ENCODE measurements around the gene GRM2. TPM values are rescaled to one million over a fixed set of nuclear protein-coding genes. Genes with fewer than 3 reads are reported as not detected.

The GRM2 gene
- total RNA-seq, 1 donor, result 1.6 TPM

DNA sequence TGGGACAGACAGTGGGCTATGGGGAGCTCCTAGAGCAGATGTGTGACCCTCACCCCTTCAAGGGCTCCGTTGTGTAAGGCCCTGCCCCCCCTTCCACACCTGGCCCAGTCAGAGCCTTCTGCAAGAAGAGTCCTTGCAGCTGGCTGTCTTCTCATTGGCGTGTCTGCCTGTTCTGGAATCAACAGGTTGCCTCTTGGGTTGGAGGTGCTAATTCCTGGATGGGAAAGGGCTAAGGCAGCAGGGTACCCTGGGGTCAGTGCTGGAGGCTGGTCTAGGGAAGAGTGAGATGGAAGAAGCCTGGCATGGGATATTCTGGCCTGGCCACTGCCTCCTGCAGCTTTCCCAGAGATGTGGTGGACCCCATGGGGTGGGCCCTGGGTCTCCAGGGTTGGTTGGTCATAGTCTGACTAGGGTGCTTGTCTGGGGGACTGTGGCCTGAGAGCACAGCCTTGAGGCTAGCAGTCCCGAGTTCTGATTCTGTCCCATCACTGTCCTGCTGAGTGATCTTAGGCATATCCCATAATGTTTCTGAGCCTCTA is 30.7 kb upstream of the GRM2 start:
- Histone ChIP-seq H3K4me3 (ENCODE audit: low read length) (no peak overlapping the region), H3K4me1 (ENCODE audit: insufficient read depth, low read length) (peaks cover 78% of the 10 kb centered on the region), H3K27me3 (ENCODE audit: insufficient read depth, low read length) (no peaks in the 10 kb centered on the region), H3K9me3 (ENCODE audit: low read depth, low read length) (no peaks in the 10 kb centered on the region)

GRCh38 chr3:51677358-51677757 is 29.5 kb upstream of the GRM2 start:
- no peaks in the 10 kb centered on the region for H3K9me3 ChIP-seq (ENCODE audit: low read depth, low read length)
- H3K4me3 ChIP-seq (ENCODE audit: low read length), result no peak overlapping the region
- peaks cover 84% of the 10 kb centered on the region for H3K4me1 ChIP-seq (ENCODE audit: insufficient read depth, low read length)
- H3K27me3 ChIP-seq (ENCODE audit: insufficient read depth, low read length), result no peaks in the 10 kb centered on the region

DNA sequence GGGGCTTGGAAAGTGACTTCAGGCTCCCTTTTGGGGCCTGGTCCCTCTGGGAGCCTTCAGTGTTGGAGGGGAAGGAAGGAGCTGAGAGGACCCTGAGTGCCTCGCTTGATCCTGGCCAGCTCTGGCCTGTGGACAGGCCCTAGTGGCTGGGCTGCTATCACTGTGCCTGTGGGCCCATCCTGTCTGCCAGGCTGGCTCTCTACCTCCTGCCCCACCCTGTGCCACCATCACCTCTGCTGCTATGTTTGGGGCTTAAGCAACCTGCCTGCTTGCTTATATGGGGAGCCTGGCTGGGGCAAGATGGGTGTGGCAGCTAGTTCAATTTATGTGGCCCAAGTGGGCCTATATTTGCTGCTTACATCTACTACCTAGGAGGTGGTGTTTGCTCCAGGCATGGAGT is 28.7 kb upstream of the GRM2 start:
- Histone ChIP-seq H3K4me3 (ENCODE audit: low read length) (no peak overlapping the region), H3K4me1 (ENCODE audit: insufficient read depth, low read length) (peaks cover 84% of the 10 kb centered on the region), H3K27me3 (ENCODE audit: insufficient read depth, low read length) (no peaks in the 10 kb centered on the region), H3K9me3 (ENCODE audit: low read depth, low read length) (no peaks in the 10 kb centered on the region)

DNA sequence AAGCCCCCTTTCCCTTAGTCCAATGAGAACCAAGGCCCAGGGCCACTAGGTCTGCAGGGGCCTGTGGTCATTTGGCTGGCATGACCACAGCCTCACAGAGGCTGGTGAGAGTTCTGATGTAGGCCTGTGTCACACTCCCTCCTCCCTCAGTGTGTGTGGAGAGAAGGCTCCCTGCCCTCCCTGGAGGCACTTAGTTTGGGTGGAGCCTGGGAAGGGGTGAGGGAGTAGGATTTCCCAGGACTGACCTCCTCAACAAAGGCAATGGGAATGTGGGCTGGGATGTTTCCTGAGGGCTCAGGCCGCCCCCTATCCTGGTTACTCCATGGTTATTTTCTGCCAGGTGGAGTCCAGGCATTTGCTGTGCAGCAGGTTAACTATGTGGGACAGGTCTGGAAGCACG is 28.2 kb upstream of the GRM2 start:
- Histone ChIP-seq H3K9me3 (ENCODE audit: low read depth, low read length) (no peaks in the 10 kb centered on the region), H3K4me3 (ENCODE audit: low read length) (no peak overlapping the region), H3K4me1 (ENCODE audit: insufficient read depth, low read length) (peaks cover 84% of the 10 kb centered on the region), H3K27me3 (ENCODE audit: insufficient read depth, low read length) (no peaks in the 10 kb centered on the region)

DNA sequence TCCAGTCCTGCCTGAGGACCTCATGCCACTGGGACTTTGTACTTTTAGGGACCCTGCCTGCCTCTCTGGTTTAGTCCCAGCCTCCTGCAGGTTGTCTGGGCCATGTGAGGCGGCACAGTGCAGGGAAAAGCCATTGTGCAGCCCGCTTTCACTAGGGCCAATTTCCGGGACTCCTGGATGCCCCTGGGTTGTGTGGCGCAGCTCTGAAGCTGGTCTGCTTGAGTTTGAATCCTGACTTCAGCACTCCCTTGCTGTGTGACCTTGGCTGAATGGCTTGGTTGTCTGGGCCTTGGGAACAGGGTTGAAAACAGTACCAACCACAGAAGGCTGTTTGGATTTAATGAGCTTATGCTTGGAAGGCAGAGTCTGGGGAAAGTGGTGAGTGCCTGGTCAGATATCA is 27.6 kb upstream of the GRM2 start:
- H3K27me3 ChIP-seq (ENCODE audit: insufficient read depth, low read length), result no peaks in the 10 kb centered on the region
- H3K4me1 ChIP-seq (ENCODE audit: insufficient read depth, low read length), result peaks cover 84% of the 10 kb centered on the region
- H3K9me3 ChIP-seq (ENCODE audit: low read depth, low read length), result no peaks in the 10 kb centered on the region
- H3K4me3 ChIP-seq (ENCODE audit: low read length), result no peak overlapping the region

DNA sequence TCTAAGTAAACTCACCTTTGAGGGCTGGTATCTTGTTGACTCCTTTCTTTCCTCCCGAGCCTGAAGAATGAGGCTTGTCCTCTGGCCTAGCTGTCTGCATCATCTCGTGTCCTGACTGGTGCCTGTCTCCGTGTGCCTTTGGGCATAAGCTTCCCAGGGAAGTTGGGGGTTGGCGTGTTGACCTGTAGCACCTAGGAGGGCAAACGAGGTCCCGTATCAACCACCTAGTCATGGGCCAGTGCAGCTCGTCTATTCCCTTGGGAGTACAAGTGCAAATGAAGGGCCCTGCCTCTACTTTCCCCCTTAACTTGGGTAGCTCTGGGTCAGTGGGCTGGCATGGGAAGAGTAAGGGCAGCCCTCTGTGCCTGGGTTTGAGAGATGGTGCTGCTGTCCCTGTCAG is 27.1 kb upstream of the GRM2 start:
- Histone ChIP-seq H3K4me3 (ENCODE audit: low read length) (no peak overlapping the region), H3K9me3 (ENCODE audit: low read depth, low read length) (no peaks in the 10 kb centered on the region), H3K4me1 (ENCODE audit: insufficient read depth, low read length) (peaks cover 84% of the 10 kb centered on the region), H3K27me3 (ENCODE audit: insufficient read depth, low read length) (no peaks in the 10 kb centered on the region)

- no peaks in the 10 kb centered on the region for H3K9me3 ChIP-seq (ENCODE audit: low read depth, low read length)
- H3K27me3 ChIP-seq (ENCODE audit: insufficient read depth, low read length), result no peaks in the 10 kb centered on the region
- H3K4me3 ChIP-seq (ENCODE audit: low read length), result no peak overlapping the region
- H3K4me1 ChIP-seq (ENCODE audit: insufficient read depth, low read length), result peaks cover 84% of the 10 kb centered on the region
These were observed 26.7 kb upstream of the GRM2 start for GRCh38 chr3:51680196-51680595.

GRCh38 chr3:51680663-51681230 is 26.1 kb upstream of the GRM2 start:
- H3K4me1 ChIP-seq (ENCODE audit: insufficient read depth, low read length), result peaks cover 84% of the 10 kb centered on the region
- no peaks in the 10 kb centered on the region for H3K27me3 ChIP-seq (ENCODE audit: insufficient read depth, low read length)
- no peak overlapping the region for H3K4me3 ChIP-seq (ENCODE audit: low read length)
- H3K9me3 ChIP-seq (ENCODE audit: low read depth, low read length), result no peaks in the 10 kb centered on the region

DNA sequence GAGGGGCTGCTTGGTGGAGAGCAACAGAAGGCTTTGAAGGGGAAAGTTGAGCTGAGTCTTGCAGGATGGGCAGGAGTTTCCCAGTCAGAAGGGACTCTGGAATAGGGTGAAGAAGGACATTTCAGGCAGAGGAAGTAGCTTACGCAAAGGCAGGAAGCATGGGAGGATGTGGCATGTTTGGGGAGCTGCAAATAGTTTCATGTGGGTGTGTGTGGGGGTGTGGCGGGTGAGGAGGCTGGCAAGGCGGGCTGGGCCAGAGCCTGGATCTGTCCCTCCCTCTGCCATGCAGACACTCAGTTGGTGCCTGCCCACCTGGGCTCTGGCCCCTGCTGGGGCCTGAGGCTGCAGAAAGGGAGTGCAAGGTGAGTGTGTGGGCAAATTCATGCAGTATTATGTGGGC is 25.4 kb upstream of the GRM2 start:
- Histone ChIP-seq H3K4me1 (ENCODE audit: insufficient read depth, low read length) (peaks cover 85% of the 10 kb centered on the region), H3K4me3 (ENCODE audit: low read length) (no peak overlapping the region), H3K9me3 (ENCODE audit: low read depth, low read length) (no peaks in the 10 kb centered on the region), H3K27me3 (ENCODE audit: insufficient read depth, low read length) (no peaks in the 10 kb centered on the region)

DNA sequence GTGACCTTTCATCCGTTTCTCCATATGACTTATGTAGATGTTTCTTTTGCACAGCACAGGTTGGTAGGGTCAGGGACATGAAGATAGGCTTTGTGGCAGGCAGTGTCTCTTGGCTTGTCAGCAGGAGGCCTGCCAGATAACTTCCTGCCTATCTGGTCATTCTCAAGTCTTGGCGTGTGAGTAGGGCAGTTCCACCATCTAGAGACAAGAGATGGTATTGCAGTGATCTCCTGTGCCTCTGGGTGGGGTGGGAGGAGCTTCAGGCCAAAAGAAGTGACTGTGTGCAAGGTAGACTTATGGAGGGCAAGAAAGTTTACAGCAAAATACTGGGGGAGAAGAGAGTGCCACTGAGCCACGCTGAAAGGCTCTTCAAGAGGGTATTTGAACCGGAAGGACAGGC is 24.8 kb upstream of the GRM2 start:
- no peaks in the 10 kb centered on the region for H3K9me3 ChIP-seq (ENCODE audit: low read depth, low read length)
- no peaks in the 10 kb centered on the region for H3K27me3 ChIP-seq (ENCODE audit: insufficient read depth, low read length)
- H3K4me3 ChIP-seq (ENCODE audit: low read length), result no peak overlapping the region
- H3K4me1 ChIP-seq (ENCODE audit: insufficient read depth, low read length), result peaks cover 91% of the 10 kb centered on the region

GRCh38 chr3:51682526-51682925 is 24.3 kb upstream of the GRM2 start:
- H3K4me3 ChIP-seq (ENCODE audit: low read length), result no peak overlapping the region
- peaks cover 96% of the 10 kb centered on the region for H3K4me1 ChIP-seq (ENCODE audit: insufficient read depth, low read length)

GRCh38 chr3:51683566-51683965 is 23.3 kb upstream of the GRM2 start:
- H3K4me3 ChIP-seq (ENCODE audit: low read length), result no peak overlapping the region
- no peaks in the 10 kb centered on the region for H3K27me3 ChIP-seq (ENCODE audit: insufficient read depth, low read length)
- peaks cover 98% of the 10 kb centered on the region for H3K4me1 ChIP-seq (ENCODE audit: insufficient read depth, low read length)
- H3K9me3 ChIP-seq (ENCODE audit: low read depth, low read length), result no peaks in the 10 kb centered on the region

More at GRCh38 chr3:51682526-51682925, 24.3 kb upstream of the GRM2 start:
- H3K9me3 ChIP-seq (ENCODE audit: low read depth, low read length), result no peaks in the 10 kb centered on the region
- no peaks in the 10 kb centered on the region for H3K27me3 ChIP-seq (ENCODE audit: insufficient read depth, low read length)

DNA sequence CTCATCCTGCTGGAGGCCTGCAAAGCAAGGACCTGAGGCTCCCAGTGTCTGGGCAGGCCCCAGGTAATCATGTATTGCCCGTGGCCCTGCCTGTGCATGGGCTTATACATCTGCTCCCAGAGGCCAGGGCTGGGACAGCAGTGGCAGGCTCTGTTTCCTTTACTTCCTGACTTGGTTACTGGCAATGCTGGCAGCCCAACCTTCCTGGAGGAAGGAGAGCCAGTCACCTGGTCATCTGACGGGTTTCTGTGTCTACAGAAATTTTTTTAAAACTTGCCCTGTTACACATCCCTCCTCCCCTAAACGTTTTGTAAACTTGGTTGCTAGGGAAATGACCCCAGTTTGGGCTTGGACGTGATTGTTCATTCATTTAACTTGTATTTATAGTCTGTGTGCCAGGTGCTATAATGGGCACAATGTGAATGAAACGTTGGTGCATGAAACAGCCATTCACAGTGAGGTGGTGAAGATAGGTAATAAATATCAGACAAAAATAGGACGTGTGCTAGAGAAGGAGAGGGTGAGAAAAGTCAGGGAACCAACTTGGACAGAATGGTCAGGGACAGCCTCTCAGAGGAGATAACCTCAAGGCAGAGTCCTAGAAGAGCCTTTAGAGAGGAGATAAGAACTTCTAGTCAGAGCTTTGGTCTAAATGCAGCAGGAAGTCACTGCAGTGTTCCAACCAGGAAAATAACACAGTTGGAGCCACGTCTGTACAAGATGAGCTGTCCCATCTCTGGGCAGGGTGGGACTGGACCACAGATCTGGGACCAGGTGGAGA is 21.7 kb upstream of the GRM2 start:
- Histone ChIP-seq H3K27me3 (ENCODE audit: insufficient read depth, low read length) (no peaks in the 10 kb centered on the region), H3K4me1 (ENCODE audit: insufficient read depth, low read length) (peaks cover 94% of the 10 kb centered on the region), H3K4me3 (ENCODE audit: low read length) (no peak overlapping the region), H3K9me3 (ENCODE audit: low read depth, low read length) (no peaks in the 10 kb centered on the region)

- Histone ChIP-seq H3K9me3 (ENCODE audit: low read depth, low read length) (no peaks in the 10 kb centered on the region), H3K4me3 (ENCODE audit: low read length) (no peak overlapping the region), H3K4me1 (ENCODE audit: insufficient read depth, low read length) (peaks cover 85% of the 10 kb centered on the region), H3K27me3 (ENCODE audit: insufficient read depth, low read length) (no peaks in the 10 kb centered on the region)
These were observed 20.8 kb upstream of the GRM2 start for GRCh38 chr3:51686056-51686455.

GRCh38 chr3:51686512-51687215 is 20.2 kb upstream of the GRM2 start:
- Histone ChIP-seq H3K27me3 (ENCODE audit: insufficient read depth, low read length) (no peaks in the 10 kb centered on the region), H3K9me3 (ENCODE audit: low read depth, low read length) (no peaks in the 10 kb centered on the region), H3K4me3 (ENCODE audit: low read length) (no peak overlapping the region), H3K4me1 (ENCODE audit: insufficient read depth, low read length) (peaks cover 79% of the 10 kb centered on the region)
